GM13976 (cell line): ENCODE results near the gene PEX26.
"Not testable (repeated sequence)": the region's sequence is repeated elsewhere in the genome, so short reads cannot be mapped to it uniquely, and the experiment has no call there.

Experiments
- DNase-seq: peaks from one replicate; pipeline ENCODE4 v3.0.0; 2012; ENCODE audit warnings: low spot score
- in situ Hi-C: fragments of 300-500 bp; cut with MboI; formaldehyde crosslinking; loops from one replicate; pipeline ENCODE4 v1.12.0; 2022; ENCODE audit warnings: low sequenced_read_pairs, mixed read lengths, inconsistent platforms; ENCODE audit not compliant: unreplicated experiment
- TF ChIP-seq, protein P1 (sequence below): IDR thresholded peaks from 2 replicates; pipeline ENCODE4 v1.5.1; 2012; ENCODE audit warnings: borderline replicate concordance, mild to moderate bottlenecking; ENCODE audit not compliant: insufficient read depth; ENCODE audit errors: extremely low read depth, missing control alignments, control extremely low read depth

The PEX26 gene

DNA sequence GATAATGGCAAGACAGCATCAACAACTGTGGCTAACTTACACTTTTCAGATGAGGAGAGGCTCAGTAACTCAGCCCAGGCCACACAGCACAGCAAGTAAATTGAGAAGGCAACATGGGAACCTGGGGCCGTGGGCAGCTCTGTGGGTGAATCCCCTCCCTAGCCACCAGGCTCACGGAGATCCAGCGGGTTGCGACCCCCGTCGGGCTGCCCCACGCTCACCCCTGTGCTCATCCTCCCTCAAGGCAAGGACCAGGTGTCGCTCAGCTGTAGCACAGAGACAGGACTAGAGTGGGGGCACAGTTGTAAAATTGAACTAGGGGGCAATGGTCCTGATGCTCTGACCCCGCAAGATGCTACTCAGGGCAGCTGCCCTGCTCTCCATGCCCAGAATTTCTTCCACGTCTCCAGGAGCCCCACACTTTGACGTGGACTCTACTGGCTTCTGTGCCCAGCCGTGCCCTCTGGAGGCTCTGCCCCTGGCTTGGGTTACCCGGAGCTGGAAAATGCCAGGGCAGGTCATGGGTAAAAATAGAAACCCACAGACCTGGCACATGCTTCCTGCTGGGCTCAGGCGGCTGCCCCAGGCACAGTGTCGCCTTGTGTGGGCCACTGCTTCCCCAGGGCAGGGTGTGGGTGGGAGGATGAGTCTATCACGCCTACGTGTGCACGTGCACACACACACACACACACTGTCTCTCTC, 41.8 kb downstream of the PEX26 start:
- in situ Hi-C loops, result no loop called here
- no peak for DNase-seq
- TF ChIP-seq, protein P1, sequence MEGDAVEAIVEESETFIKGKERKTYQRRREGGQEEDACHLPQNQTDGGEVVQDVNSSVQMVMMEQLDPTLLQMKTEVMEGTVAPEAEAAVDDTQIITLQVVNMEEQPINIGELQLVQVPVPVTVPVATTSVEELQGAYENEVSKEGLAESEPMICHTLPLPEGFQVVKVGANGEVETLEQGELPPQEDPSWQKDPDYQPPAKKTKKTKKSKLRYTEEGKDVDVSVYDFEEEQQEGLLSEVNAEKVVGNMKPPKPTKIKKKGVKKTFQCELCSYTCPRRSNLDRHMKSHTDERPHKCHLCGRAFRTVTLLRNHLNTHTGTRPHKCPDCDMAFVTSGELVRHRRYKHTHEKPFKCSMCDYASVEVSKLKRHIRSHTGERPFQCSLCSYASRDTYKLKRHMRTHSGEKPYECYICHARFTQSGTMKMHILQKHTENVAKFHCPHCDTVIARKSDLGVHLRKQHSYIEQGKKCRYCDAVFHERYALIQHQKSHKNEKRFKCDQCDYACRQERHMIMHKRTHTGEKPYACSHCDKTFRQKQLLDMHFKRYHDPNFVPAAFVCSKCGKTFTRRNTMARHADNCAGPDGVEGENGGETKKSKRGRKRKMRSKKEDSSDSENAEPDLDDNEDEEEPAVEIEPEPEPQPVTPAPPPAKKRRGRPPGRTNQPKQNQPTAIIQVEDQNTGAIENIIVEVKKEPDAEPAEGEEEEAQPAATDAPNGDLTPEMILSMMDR, result no peak

DNA sequence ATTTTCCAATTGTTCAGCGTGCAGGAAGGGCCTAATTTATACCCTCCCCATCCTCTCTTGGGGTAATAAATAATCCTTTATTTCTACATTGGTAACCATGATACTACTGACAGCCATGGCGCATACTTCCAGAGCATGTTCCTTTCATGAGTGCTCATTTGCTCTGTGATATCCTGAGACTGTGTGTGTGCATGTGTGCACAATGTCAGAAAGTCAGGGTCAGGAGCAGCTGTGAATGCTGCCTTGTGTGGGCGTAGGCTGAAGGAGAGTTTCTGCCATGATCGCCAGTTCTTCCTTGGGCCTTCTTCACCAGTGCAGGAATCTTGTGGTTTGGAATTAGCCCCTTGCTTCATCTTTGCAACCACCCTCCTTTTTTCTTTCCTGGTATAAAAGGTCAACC, 43.1 kb downstream of the PEX26 start:
- no peak for DNase-seq
- in situ Hi-C loops, result no loop called here
- TF ChIP-seq, protein P1, result no peak

DNA sequence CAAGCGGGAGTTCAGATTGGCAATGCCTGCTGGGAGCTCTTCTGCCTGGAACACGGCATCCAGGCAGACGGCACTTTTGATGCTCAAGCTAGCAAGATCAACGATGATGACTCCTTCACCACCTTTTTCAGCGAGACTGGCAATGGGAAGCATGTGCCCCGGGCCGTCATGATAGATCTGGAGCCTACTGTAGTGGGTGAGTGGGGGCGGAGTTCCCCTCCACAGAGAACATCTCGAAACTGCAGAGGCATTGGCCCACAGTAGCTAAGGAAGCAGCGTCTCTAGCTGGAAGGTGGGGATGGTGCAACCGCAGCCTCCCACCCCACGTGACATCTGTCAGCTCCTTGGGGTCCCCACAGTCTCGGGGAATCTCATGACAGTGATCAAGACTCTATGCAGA, 43.7 kb downstream of the PEX26 start:
- TF ChIP-seq, protein P1, result no peak
- no peak for DNase-seq
- in situ Hi-C loops, result no loop called here

DNA sequence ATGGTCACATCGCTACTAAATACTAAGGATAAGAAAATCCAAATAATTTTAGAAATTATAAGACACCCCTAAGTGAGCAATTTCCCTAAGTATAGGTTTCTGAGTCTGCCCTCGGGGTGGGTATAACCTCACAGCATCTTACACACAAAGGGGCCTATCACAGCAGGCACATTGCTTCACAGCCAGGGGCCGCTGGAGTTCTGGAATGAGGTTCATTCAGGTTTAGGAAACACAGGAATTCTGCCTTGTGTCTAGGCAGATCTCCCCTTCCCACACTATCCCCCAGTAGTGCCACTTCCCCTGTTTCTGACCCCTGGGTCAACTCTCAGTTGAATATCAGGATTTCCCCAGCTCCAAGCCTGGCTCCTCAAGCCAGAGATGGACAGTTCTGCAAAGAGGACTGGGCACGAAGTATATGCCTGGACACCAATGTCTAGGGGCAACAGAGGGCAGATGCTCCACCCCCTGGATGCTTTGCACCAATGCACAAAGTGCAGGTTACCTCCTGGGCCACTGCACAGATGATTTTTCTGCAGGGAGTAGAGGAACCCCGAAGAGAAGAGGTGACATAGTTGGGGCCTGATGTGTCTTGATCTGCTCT, 44.3 kb downstream of the PEX26 start:
- in situ Hi-C loops, result no loop called here
- no peak for DNase-seq
- TF ChIP-seq, protein P1, result no peak

DNA sequence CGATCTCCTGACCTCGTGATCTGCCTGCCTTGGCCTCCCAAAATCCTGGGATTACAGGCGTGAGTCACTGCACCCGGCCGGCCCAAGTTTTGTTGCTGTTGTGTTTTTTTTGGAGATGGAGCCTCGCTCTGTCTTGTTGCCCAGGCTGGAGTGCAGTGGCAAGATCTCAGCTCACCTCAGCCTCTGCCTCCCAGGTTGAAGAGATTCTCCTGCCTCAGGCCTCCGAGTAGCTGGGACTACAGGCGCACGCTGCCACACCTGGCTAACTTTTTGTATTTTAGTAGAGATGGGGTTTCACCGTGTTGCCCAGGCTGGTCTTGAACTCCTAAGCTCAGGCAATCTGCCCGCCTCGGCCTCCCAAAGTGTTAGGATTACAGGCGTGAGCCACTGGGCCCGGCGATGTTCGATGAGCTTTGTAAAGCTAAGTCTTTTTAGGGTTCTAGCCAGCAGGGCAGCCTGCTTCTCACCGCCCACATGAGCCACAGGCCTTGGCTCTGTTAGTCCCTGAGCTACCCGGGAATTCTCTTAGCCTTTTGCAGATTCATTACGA, 45.8 kb downstream of the PEX26 start:
- in situ Hi-C loops, DNase-seq: not testable (repeated sequence)

DNA sequence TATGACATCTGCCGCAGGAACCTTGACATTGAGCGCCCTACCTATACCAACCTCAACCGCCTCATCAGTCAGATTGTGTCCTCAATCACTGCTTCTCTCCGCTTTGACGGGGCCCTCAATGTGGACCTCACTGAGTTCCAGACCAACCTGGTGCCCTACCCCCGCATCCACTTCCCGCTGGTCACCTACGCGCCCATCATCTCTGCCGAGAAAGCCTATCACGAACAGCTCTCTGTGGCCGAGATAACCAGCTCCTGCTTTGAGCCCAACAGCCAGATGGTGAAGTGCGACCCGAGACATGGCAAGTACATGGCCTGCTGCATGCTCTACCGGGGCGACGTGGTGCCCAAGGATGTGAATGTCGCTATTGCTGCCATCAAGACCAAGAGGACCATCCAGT, 48.8 kb downstream of the PEX26 start:
- no peak for DNase-seq
- in situ Hi-C loops, result no loop called here
- TF ChIP-seq, protein P1, result no peak

DNA sequence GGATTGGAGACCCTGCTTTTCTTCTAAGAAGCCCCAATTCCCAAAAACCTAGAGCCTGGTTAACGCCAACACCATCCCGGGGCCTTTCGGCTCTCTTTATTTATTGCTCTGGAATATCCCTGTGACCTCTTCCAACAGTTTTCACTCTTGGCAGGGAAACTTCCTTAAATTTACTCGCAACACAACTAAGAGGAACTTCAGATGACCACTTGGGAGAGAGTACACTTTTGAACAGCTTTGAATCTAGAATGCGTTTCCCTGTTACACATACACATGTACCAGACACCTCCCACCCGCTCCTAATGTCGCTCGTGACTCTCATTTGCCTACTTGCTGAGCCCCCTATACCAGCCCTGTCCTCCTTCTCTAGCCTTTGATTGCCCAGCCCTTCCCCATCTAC, 52.2 kb downstream of the PEX26 start:
- TF ChIP-seq, protein P1, result no peak
- in situ Hi-C loops, result no loop called here

More for the DNA sequence above, 52.2 kb downstream of the PEX26 start:
- DNase-seq, result no peak
